GM19468 (cell line): ENCODE results near the gene STAG1.
A peak's percentile ranks its signal among the peaks of the same experiment; 100 is the strongest.
"Not testable (repeated sequence)": the region's sequence is repeated elsewhere in the genome, so short reads cannot be mapped to it uniquely, and the experiment has no call there.

Experiments used
- ATAC-seq: cut with Tn5 transposase; IDR thresholded peaks from one replicate; pipeline ENCODE4 v1.9.1; 2021; ENCODE audit warnings: mild to moderate bottlenecking, moderate library complexity, moderate number of reproducible peaks; ENCODE audit not compliant: unreplicated experiment; ENCODE audit errors: extremely low read depth

Gene STAG1

GRCh38 chr3:136658946-136659682 is 93.1 kb downstream of the STAG1 start:
- no peak for ATAC-seq

GRCh38 chr3:136657526-136657925 is 94.7 kb downstream of the STAG1 start:
- no peak for ATAC-seq

- ATAC-seq: no peak
These were observed 98.5 kb downstream of the STAG1 start for GRCh38 chr3:136653628-136654027.

GRCh38 chr3:136651581-136651980 is 100.6 kb downstream of the STAG1 start:
- ATAC-seq: no peak

GRCh38 chr3:136650461-136650860 is 101.7 kb downstream of the STAG1 start:
- ATAC-seq: no peak

GRCh38 chr3:136645915-136646314 is 106.3 kb downstream of the STAG1 start:
- ATAC-seq: peak; percentile 52

- ATAC-seq: no peak
These were observed 108.0 kb downstream of the STAG1 start for GRCh38 chr3:136644212-136644611.

- ATAC-seq: not testable (repeated sequence)
These were observed 108.8 kb downstream of the STAG1 start for GRCh38 chr3:136643380-136643779.

- no peak for ATAC-seq
These were observed 109.5 kb downstream of the STAG1 start for GRCh38 chr3:136642711-136643110.

- ATAC-seq: no peak
These were observed 113.1 kb downstream of the STAG1 start for GRCh38 chr3:136639069-136639468.

- ATAC-seq: no peak
These were observed 115.0 kb downstream of the STAG1 start for GRCh38 chr3:136637176-136637575.

GRCh38 chr3:136634821-136635220 is 117.4 kb downstream of the STAG1 start:
- no peak for ATAC-seq

GRCh38 chr3:136632625-136633081 is 119.5 kb downstream of the STAG1 start:
- no peak for ATAC-seq

- no peak for ATAC-seq
These were observed 120.8 kb downstream of the STAG1 start for GRCh38 chr3:136631424-136631823.

- ATAC-seq: no peak
These were observed 121.3 kb downstream of the STAG1 start for GRCh38 chr3:136630915-136631314.

- ATAC-seq: no peak
These were observed 125.7 kb downstream of the STAG1 start for GRCh38 chr3:136626493-136626892.

GRCh38 chr3:136624894-136625815 is 127.0 kb downstream of the STAG1 start:
- ATAC-seq: no peak

GRCh38 chr3:136624371-136624770 is 127.8 kb downstream of the STAG1 start:
- ATAC-seq: no peak

- ATAC-seq: no peak
These were observed 130.6 kb downstream of the STAG1 start for GRCh38 chr3:136621628-136622027.

- no peak for ATAC-seq
These were observed 131.7 kb downstream of the STAG1 start for GRCh38 chr3:136620436-136620835.

- ATAC-seq: not testable (repeated sequence)
These were observed 134.1 kb downstream of the STAG1 start for GRCh38 chr3:136617969-136618525.
